SK-N-SH treated with all-trans-retinoic acid at 6 μM for 48 hours (cell line): ENCODE data around the gene ATPAF1.

Experiments
- ATAC-seq: fragments of 200-7000 bp; cut with Tn5 transposase; 3 replicates; pipeline ENCODE4 v1.9.1; 2020; ENCODE audit warnings: mild to moderate bottlenecking, moderate library complexity
- BACH2 ChIP-seq: fragments of 250-450 bp; sonication (Bioruptor Pico); IDR thresholded peaks from 2 replicates; pipeline ENCODE4 v1.9.0; 2021; ENCODE audit warnings: mild to moderate bottlenecking, borderline replicate concordance
- CSDC2 ChIP-seq: fragments of 250-450 bp; sonication (Bioruptor Pico); IDR thresholded peaks from 2 replicates; pipeline ENCODE4 v1.5.0; 2020; ENCODE audit warnings: mild to moderate bottlenecking, moderate library complexity
- OSR1 ChIP-seq: fragments of 250-450 bp; sonication (Bioruptor Pico); IDR thresholded peaks from 2 replicates; pipeline ENCODE4 v1.8.0; 2022; ENCODE audit warnings: moderate library complexity, mild to moderate bottlenecking, inconsistent platforms
- PATZ1 ChIP-seq: fragments of 250-450 bp; sonication (Bioruptor Pico); IDR thresholded peaks from 2 replicates; pipeline ENCODE4 v1.8.0; 2020; ENCODE audit warnings: mild to moderate bottlenecking, moderate library complexity, borderline replicate concordance
- PPARA ChIP-seq: fragments of 250-450 bp; sonication (Bioruptor Pico); IDR thresholded peaks from 2 replicates; pipeline ENCODE4 v1.5.0; 2020; ENCODE audit warnings: mild to moderate bottlenecking, borderline replicate concordance
- RARB ChIP-seq: fragments of 250-450 bp; sonication (Bioruptor Pico); IDR thresholded peaks from 2 replicates; pipeline ENCODE4 v1.8.0; 2021; ENCODE audit warnings: mild to moderate bottlenecking, moderate library complexity
- SNAI2 ChIP-seq: fragments of 250-450 bp; sonication (Bioruptor Pico); IDR thresholded peaks from 2 replicates; pipeline ENCODE4 v1.5.0; 2020; ENCODE audit warnings: mild to moderate bottlenecking, moderate library complexity
- TCF4 ChIP-seq: fragments of 250-450 bp; sonication (Bioruptor Pico); IDR thresholded peaks from 2 replicates; pipeline ENCODE4 v1.8.0; 2021; ENCODE audit warnings: mild to moderate bottlenecking, moderate library complexity, borderline replicate concordance
- TOX ChIP-seq: fragments of 250-450 bp; sonication (Bioruptor Pico); IDR thresholded peaks from 2 replicates; pipeline ENCODE4 v1.8.0; 2021; ENCODE audit warnings: mild to moderate bottlenecking, moderate library complexity, borderline replicate concordance
- ZFP3 ChIP-seq: fragments of 250-450 bp; sonication (Bioruptor Pico); IDR thresholded peaks from 2 replicates; pipeline ENCODE4 v1.5.0; 2020; ENCODE audit warnings: mild to moderate bottlenecking, moderate library complexity
- ZFP30 ChIP-seq: fragments of 450-650 bp; formaldehyde crosslinking; IDR thresholded peaks from 2 replicates; pipeline ENCODE4 v1.5.0; 2022; ENCODE audit warnings: mild to moderate bottlenecking, moderate library complexity
- ZNF565 ChIP-seq: fragments of 450-650 bp; formaldehyde crosslinking; conservative IDR thresholded peaks from 2 replicates; pipeline ENCODE4 v1.5.0; 2020; ENCODE audit warnings: low read depth, mild to moderate bottlenecking, moderate library complexity
- ZNF70 ChIP-seq: fragments of 450-650 bp; formaldehyde crosslinking; IDR thresholded peaks from 2 replicates; pipeline ENCODE4 v1.5.0; 2020; ENCODE audit warnings: mild to moderate bottlenecking, moderate library complexity
- ZNF8 ChIP-seq: fragments of 450-650 bp; formaldehyde crosslinking; IDR thresholded peaks from 2 replicates; pipeline ENCODE4 v1.5.0; 2020; ENCODE audit warnings: mild to moderate bottlenecking, moderate library complexity
- TF ChIP-seq, protein P1 (sequence below): fragments of 250-450 bp; sonication (Bioruptor Pico); IDR thresholded peaks from 2 replicates; pipeline ENCODE4 v1.5.1; 2020; ENCODE audit warnings: low read depth, mild to moderate bottlenecking, moderate library complexity
- TF ChIP-seq, protein P2 (sequence below): fragments of 250-450 bp; sonication (Bioruptor Pico); IDR thresholded peaks from 2 replicates; pipeline ENCODE4 v1.8.0; 2021; ENCODE audit warnings: low read depth, mild to moderate bottlenecking, moderate library complexity, borderline replicate concordance

Gene ATPAF1

DNA sequence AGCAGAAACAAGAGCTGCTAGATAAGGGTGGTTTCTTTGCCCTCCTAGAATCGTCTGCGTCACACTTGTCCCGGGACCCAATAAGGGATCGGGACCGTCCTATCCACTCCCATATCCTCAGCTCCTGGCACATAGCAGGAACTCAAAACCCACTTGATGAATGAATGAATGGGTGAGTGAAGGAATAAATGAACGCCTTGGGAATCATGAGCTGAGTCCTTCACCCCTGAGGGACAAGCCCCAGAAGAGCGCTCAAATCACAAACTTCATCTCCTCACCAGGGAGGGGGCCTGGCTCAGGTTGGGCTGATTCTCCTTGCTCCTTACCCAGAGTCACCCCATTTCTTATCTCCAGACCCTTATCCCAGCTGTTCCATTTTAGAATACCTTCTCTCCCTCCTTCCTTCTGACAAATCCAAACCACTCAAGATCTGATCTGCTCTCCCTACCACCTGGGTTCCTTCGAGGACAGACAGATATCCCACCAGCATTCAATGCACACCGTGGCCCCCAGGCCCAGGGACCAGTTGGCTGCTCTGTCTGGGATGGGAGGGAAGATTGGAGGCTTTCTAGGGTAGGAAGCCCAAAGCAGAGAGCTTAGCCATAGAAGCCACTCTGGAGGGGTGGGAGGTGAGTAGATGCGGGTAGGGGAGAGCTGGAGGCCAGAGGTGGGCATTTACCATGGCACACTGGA is 50.9 kb downstream of the ATPAF1 start (continued):
- TF ChIP-seq PATZ1 (CRISPR knock-in tag) (no peak), ZNF8 (CRISPR knock-in tag) (no peak)
- TF ChIP-seq, protein P1, sequence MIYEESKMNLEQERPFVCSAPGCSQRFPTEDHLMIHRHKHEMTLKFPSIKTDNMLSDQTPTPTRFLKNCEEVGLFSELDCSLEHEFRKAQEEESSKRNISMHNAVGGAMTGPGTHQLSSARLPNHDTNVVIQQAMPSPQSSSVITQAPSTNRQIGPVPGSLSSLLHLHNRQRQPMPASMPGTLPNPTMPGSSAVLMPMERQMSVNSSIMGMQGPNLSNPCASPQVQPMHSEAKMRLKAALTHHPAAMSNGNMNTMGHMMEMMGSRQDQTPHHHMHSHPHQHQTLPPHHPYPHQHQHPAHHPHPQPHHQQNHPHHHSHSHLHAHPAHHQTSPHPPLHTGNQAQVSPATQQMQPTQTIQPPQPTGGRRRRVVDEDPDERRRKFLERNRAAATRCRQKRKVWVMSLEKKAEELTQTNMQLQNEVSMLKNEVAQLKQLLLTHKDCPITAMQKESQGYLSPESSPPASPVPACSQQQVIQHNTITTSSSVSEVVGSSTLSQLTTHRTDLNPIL (CRISPR knock-in tag), result no peak
- TF ChIP-seq, all 23 proteins: peak for 0

DNA sequence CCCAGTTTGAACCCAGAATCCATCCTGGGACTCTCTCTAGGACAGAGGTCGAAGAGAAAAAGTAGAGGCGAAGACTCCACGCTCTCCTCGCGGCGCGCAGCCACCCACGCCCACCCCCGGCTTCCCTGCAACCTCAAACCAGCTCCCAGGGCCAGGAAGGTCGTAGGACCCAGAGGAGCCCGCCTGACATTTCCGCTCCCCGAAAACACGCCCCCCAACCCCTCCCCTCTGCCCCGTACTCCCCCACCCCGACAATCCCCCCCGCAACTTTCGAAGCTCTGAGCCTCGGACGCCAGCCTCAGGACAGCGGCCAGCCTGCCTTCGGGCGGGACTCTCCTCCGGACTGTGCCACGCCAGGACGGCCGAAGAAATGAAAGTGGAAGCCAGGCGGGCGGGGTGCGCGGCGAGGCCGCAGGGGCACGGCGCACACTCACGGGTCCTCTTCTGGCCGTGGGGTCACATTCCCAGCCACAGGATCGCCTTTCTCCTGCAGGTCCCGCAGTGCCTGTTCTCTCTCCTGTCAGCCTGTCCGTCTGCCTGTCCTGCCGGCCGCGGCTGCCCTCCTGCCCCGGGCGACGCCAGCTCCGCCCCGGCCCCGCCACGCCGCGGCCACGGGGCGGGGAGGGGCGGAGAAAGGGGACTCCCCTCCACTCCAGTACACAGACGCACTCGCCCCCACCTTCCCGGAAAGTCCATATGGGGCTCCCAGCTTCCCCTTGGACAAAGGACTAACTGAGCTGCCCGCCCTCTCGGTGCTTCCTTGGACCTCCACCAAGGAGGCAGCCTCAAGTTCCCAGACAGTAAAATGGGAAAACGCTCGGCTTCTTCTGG is 51.7 kb downstream of the ATPAF1 start, which contains the start of gene MOB3C:
Gene MOB3C, minus strand, starts transcription at position 535 of the 831 bp plus-strand sequence. CDS start 3,490 bp downstream, outside the sequence.
- TF ChIP-seq, protein P2, sequence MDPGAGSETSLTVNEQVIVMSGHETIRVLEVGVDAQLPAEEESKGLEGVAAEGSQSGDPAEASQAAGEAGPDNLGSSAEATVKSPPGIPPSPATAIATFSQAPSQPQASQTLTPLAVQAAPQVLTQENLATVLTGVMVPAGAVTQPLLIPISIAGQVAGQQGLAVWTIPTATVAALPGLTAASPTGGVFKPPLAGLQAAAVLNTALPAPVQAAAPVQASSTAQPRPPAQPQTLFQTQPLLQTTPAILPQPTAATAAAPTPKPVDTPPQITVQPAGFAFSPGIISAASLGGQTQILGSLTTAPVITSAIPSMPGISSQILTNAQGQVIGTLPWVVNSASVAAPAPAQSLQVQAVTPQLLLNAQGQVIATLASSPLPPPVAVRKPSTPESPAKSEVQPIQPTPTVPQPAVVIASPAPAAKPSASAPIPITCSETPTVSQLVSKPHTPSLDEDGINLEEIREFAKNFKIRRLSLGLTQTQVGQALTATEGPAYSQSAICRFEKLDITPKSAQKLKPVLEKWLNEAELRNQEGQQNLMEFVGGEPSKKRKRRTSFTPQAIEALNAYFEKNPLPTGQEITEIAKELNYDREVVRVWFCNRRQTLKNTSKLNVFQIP (CRISPR knock-in tag), result no peak
- 0 out of 2 replicates have a peak, but pooled peaks have one; percentile 16 for TF ChIP-seq ZFP3 (CRISPR knock-in tag)
- peak; percentile 93 for ATAC-seq

DNA sequence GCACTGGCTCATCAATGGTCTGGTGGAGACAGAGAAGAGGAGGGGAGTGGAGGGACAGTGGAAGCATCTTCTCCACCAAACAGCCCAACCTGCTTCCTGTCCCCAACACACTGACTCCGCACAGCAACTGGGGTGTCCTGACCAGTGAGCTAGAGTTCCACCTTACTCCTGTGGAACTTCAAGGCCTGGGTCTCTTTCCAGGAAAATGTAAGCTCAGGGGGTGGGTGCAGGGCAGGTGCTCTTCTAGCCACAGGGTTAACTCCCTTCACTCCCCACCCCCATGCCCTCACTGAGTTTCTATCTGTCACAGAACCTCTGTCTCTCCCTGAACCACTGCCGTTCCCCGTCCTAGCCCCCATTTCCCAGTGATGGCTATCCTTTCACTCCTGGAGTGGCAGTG is 52.4 kb downstream of the ATPAF1 start:
- TF ChIP-seq, protein P2 (CRISPR knock-in tag), result no peak
- TF ChIP-seq TOX (no peak), RARB (CRISPR knock-in tag) (no peak), CSDC2 (CRISPR knock-in tag) (no peak), ZFP30 (CRISPR knock-in tag) (no peak)
- TF ChIP-seq, protein P1 (CRISPR knock-in tag), result no peak
- peak; percentile 1; the same call in 1 of the 3 replicates for ATAC-seq

DNA sequence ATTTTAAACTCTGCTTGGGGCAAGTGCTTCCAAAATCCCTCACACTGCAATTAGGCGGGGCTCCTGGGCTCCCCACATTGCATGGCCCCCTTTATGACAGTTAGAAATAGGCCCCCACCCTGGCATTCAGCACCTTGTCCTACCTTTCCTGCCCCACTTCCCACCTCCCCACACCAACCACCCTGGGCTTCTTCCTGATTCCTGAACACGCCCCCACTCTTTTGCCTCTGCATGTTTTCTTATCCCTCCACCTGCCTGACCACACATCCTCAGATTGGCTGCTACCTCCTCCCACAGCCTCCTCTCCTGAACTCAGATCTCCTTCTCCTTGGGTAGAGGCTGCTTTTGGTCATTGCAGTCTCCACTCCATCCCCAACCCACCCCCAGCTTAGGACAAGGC is 53.1 kb downstream of the ATPAF1 start:
- no peak for TF ChIP-seq BACH2 (CRISPR knock-in tag)
- no peak for TF ChIP-seq CSDC2 (CRISPR knock-in tag)
- TF ChIP-seq RARB (CRISPR knock-in tag), result no peak
- no peak for TF ChIP-seq TOX
- no peak for TF ChIP-seq ZNF70 (CRISPR knock-in tag)
- no peak for TF ChIP-seq ZNF565
- no peak for ATAC-seq

DNA sequence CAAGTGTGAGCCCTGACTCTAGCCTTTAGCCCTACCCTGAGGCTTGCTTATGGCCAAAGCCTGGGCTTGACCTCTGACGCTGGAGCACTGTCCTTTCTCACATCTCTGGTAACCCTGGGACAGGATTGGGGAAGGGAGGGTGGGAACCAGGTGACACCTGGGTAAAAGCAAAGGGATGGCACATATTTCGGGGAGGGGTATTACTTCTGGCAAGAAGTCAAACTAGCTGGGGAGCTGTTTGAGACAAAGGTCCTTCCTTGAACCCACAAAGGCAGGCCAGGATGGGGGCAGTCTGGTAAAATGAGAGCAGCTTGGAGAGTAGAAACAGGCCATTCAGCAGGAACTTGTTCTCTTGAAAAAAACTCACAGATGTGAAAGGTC is 53.6 kb downstream of the ATPAF1 start:
- ATAC-seq, result no peak
- TF ChIP-seq PPARA (CRISPR knock-in tag), result no peak
- TF ChIP-seq ZFP3 (CRISPR knock-in tag), result no peak
- no peak for TF ChIP-seq CSDC2 (CRISPR knock-in tag)
- TF ChIP-seq, protein P2 (CRISPR knock-in tag), result no peak
- no peak for TF ChIP-seq ZNF565
- no peak for TF ChIP-seq SNAI2
- TF ChIP-seq OSR1 (CRISPR knock-in tag), result no peak
- TF ChIP-seq TCF4 (CRISPR knock-in tag), result no peak
